Adipocyte (in vitro differentiated cells): ENCODE results near the gene MT1H.

Experiments
- DNase-seq: peaks from one replicate; pipeline ENCODE4 v3.0.0-alpha.2; 2015; ENCODE audit warnings: low read depth
- H3K27me3 ChIP-seq: replicated peaks from 2 replicates; pipeline ENCODE4 v1.7.0; 2013; ENCODE audit warnings: mild to moderate bottlenecking, low read length, moderate library complexity; ENCODE audit not compliant: control insufficient read depth, insufficient read depth
- H3K36me3 ChIP-seq: 2 replicates; pipeline ENCODE4 v1.7.0; 2013; ENCODE audit warnings: low read length, mild to moderate bottlenecking, moderate library complexity; ENCODE audit not compliant: control insufficient read depth, insufficient read depth, severe bottlenecking
- H3K4me1 ChIP-seq: 2 replicates; pipeline ENCODE4 v1.7.0; 2013; ENCODE audit warnings: mild to moderate bottlenecking, low read length, moderate library complexity; ENCODE audit not compliant: control insufficient read depth, insufficient read depth
- H3K4me3 ChIP-seq: 2 replicates; pipeline ENCODE4 v1.7.0; 2013; ENCODE audit warnings: mild to moderate bottlenecking, low read length, moderate library complexity
- H3K9ac ChIP-seq: 2 replicates; pipeline ENCODE4 v1.7.0; 2013; ENCODE audit warnings: mild to moderate bottlenecking, low read length, moderate library complexity
- H3K9me3 ChIP-seq: 2 replicates; pipeline ENCODE4 v1.7.0; 2013; ENCODE audit warnings: mild to moderate bottlenecking, low read length, moderate library complexity; ENCODE audit not compliant: control insufficient read depth

MT1H gene

GRCh38 chr16:56630134-56630533 is 39.5 kb upstream of the MT1H start:
- Histone ChIP-seq H3K4me3 (no peak overlapping the region), H3K9ac (no peak overlapping the region), H3K4me1 (peaks cover 23% of the 10 kb centered on the region), H3K9me3 (no peaks in the 10 kb centered on the region), H3K27me3 (no peaks in the 10 kb centered on the region), H3K36me3 (no peaks in the 10 kb centered on the region)
- no peak for DNase-seq

GRCh38 chr16:56631197-56631596 is 38.4 kb upstream of the MT1H start:
- Histone ChIP-seq H3K9ac (no peak overlapping the region), H3K9me3 (no peaks in the 10 kb centered on the region), H3K36me3 (no peaks in the 10 kb centered on the region), H3K4me1 (peaks cover 17% of the 10 kb centered on the region), H3K4me3 (no peak overlapping the region), H3K27me3 (no peaks in the 10 kb centered on the region)
- DNase-seq, result no peak

DNA sequence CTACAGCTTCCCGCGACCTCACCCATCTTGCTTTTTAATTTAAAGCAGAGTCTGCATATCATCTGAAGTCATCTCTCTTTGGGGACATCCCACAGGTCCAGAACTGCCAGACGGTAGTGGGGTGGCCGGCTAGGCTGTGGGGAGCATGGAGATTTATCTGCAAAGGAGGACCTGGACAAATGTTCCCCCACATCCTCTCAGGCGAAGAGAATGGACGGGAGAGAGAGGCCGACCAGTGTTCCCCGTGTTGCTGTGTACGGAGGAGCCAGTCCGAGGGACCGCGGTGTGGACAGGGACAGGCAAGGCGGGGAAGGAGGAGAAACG is 37.8 kb upstream of the MT1H start:
- peak overlapping the region; percentile 84 for H3K4me3 ChIP-seq
- H3K9ac ChIP-seq, result peak overlapping the region; percentile 87
- DNase-seq, result no peak
- peaks cover 11% of the 10 kb centered on the region for H3K4me1 ChIP-seq
- no peaks in the 10 kb centered on the region for H3K36me3 ChIP-seq
- H3K9me3 ChIP-seq, result no peaks in the 10 kb centered on the region
- no peaks in the 10 kb centered on the region for H3K27me3 ChIP-seq

- H3K36me3 ChIP-seq, result no peaks in the 10 kb centered on the region
- DNase-seq, result no peak
- H3K9ac ChIP-seq, result peak within 1 kb of the TSS; percentile 87
- H3K9me3 ChIP-seq, result no peaks in the 10 kb centered on the region
- peaks cover 6% of the 10 kb centered on the region for H3K4me1 ChIP-seq
- H3K4me3 ChIP-seq, result peak within 1 kb of the TSS; percentile 84
- no peaks in the 10 kb centered on the region for H3K27me3 ChIP-seq
These were observed 37.3 kb upstream of the MT1H start, which contains the start of gene MT1M for GRCh38 chr16:56632156-56632847. TSS of gene MT1M (plus strand) at chr16:56632659. CDS start at chr16:56632732, 73 bp downstream.

DNA sequence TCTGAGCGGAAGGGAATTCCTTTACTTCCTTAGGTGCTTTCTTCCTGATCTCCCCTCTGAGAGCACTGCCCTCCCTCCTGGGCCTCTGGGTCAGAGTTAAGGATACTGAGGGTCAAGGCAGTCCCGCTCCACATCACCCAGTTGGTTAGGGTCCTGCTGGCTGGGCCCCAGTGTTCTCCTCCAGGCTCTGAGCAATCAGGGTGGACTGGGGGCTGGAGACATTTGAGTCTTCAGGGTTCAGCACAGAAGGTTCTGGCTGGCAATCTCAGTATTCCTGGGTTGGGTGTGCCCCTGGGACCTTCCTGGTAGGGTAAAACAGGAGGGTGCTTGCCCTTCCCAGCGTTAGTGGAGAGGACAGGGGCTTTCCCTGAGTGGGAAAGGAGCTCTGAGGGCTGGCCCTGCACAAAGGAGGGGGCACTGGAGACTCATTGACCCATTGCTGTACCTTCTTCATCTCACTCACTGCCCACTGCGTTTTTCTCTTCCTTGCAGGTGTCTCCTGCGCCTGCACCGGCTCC is 36.7 kb upstream of the MT1H start:
- H3K27me3 ChIP-seq, result no peaks in the 10 kb centered on the region
- peak overlapping the region; percentile 87 for H3K9ac ChIP-seq
- H3K36me3 ChIP-seq, result no peaks in the 10 kb centered on the region
- no peaks in the 10 kb centered on the region for H3K9me3 ChIP-seq
- DNase-seq, result no peak
- H3K4me3 ChIP-seq, result peak overlapping the region; percentile 84
- peaks cover 9% of the 10 kb centered on the region for H3K4me1 ChIP-seq

DNA sequence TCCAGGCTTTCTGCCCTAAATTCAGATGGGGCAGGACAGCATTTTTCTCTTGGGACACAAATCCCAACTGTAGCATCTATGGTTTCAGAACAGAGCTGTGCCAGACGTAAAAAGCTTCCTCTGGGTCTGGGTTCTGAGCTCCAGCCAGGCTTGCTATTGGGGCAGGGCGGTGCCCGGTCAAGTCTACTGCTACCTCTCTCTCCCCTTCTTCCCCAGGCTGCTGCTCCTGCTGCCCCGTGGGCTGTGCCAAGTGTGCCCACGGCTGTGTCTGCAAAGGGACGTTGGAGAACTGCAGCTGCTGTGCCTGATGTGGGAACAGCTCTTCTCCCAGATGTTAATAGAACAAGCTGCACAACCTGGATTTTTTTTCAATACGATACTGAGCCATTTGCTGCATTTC is 36.1 kb upstream of the MT1H start:
- Histone ChIP-seq H3K9ac (no peak overlapping the region), H3K27me3 (no peaks in the 10 kb centered on the region), H3K4me3 (peak overlapping the region; percentile 84), H3K4me1 (peaks cover 13% of the 10 kb centered on the region), H3K36me3 (no peaks in the 10 kb centered on the region), H3K9me3 (no peaks in the 10 kb centered on the region)
- DNase-seq, result no peak

DNA sequence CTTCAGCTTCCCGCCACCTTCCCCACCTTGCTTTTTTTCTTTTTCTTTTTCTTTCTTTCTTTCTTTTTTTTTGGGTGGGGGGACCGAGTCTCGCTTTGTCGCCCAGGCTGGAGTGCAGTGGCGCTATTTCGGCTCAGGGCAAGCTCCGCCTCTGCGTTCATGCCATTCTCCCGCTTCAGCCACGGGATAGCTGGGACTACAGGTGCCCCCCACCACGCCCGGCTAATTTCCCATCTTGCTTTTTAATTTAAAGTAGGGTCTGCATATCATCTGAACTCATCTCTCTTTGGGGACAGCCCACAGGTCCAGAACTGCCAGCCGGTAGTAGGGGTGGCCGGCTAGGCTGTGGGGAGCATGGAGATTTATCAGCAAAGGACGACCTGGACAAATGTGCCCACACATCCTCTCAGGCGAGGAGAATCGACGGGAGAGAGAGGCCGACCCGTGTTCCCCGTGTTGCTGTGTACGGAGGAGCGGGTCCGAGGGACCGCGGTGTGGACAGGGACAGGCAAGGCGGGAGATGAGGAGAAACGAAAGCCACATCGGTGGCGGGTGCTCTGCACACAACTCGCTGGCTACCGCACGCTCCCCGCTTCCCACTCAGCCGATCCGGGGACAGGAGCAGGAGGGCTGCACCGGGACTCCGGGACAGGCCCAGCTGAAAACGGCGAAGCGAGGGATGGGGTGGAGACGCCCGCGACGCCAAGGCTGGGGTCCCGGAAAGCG is 34.7 kb upstream of the MT1H start:
- no peaks in the 10 kb centered on the region for H3K27me3 ChIP-seq

DNA sequence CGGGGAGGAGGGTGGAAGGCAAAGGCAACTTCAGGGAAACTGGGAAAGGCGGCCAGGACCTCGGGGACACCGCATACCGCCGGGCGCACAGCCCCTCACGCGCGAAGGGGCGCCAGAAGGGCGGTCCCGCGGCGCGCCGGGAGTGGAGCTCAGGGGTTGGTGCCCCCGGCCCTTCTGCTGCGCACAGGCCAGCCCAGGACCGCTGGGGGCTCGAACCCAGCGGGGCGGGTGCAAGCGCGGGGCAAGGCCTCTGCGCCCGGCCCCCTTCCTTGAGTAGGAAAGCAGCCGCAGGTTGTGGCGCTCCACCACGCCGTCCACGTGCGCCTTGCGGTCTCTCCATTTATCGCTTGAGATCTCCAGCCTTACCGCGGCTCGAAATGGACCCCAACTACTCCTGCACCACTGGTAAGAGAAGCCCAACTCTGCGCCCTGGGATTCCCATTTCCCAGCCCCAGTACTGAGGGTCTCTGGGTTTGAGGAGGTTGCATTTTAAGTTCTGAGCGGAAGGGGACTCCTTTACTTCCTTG is 34.1 kb upstream of the MT1H start:
- Histone ChIP-seq H3K4me1 (peaks cover 15% of the 10 kb centered on the region), H3K9me3 (no peaks in the 10 kb centered on the region), H3K4me3 (no peak overlapping the region), H3K9ac (no peak overlapping the region), H3K27me3 (no peaks in the 10 kb centered on the region), H3K36me3 (no peaks in the 10 kb centered on the region)
- no peak for DNase-seq

More for the DNA sequence above, 34.7 kb upstream of the MT1H start:
- Histone ChIP-seq H3K9me3 (no peaks in the 10 kb centered on the region), H3K4me3 (no peak overlapping the region), H3K36me3 (no peaks in the 10 kb centered on the region), H3K4me1 (peaks cover 15% of the 10 kb centered on the region), H3K9ac (no peak overlapping the region)
- peak; percentile 17 for DNase-seq

DNA sequence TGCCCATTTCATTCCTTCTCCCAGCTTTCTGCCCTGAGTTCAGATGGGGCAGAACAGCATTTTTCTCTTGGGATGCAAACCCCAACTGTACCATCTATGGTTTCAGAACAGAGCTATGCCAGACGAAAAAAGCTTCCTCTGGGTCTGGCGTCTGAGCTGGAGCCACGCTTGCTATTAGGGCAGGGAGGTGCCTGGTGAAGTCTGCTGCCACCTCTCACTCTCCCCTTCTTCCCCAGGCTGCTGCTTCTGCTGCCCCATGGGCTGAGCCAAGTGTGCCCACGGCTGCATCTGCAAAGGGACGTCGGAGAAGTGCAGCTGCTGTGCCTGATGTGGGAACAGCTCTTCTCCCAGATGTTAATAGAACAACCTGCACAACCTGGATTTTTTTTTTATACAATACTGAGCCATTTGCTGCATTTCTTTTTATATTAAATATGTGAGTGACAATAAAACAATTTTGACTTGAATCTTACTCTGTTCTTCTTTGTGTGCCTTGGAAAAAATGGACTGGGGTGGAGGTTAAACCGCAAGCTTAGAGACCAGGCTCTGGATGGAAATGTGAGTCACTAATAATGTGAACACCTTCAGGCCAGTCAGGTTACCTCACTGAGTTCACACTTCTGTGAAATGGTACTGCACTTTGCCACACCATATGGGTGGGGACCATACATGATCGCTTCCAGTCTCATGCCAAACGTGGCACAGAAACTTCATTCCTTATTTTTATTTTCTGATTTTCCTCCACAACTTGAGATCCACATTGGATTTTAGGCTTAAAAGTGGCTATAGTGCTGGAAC is 32.8 kb upstream of the MT1H start:
- Histone ChIP-seq H3K4me3 (no peak overlapping the region), H3K9ac (no peak overlapping the region), H3K4me1 (peaks cover 14% of the 10 kb centered on the region), H3K36me3 (no peaks in the 10 kb centered on the region), H3K27me3 (no peaks in the 10 kb centered on the region), H3K9me3 (no peaks in the 10 kb centered on the region)
- DNase-seq, result no peak

DNA sequence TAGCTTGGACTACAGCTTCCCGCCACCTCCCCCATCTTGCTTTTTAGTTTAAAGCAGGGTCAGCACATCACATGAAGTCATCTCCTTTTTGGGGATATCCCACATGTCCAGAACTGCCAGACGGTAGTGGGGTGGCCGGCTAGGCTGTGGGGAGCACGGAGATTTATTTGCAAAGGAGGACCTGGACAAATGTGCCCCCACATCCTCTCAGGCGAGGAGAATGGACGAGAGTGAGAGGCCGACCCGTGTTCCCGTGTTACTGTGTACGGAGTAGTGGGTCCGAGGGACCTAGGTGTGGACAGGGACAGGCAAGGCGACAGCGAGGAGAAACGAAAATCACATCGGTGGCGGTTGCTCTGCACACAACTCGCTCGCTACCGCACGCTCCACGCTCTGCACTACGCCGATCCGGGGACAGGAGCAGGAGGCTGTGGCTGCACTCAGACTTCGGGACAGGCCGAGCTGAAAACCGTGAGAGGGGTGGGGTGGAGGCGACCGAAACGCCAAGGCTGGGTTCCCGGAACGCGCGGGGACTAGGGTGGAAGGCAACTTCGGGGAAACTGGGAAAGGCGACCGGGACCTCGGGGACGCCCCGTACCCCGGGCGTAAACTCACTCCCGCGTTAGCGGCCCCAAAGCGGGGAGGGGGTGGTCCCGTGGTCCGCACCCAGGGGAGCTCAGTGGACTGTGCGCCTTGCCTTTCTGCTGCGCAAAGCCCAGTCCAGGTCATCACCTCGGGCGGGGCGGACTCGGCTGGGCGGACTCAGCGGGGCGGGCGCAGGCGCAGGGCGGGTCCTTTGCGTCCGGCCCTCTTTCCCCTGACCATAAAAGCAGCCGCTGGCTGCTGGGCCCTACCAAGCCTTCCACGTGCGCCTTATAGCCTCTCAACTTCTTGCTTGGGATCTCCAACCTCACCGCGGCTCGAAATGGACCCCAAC is 31.5 kb upstream of the MT1H start, which contains the start of gene MT1A:
Gene MT1A (plus strand): TSS at position 853 of the 937 bp plus-strand sequence. CDS start 73 bp downstream, at position 926.
- peak within 1 kb of the TSS; percentile 77 for H3K9ac ChIP-seq
- peak within 1 kb of the TSS; percentile 81 for H3K4me3 ChIP-seq
- H3K4me1 ChIP-seq, result peaks cover 13% of the 10 kb centered on the region
- H3K27me3 ChIP-seq, result no peaks in the 10 kb centered on the region
- peak; percentile 39 for DNase-seq
- no peaks in the 10 kb centered on the region for H3K9me3 ChIP-seq
- no peaks in the 10 kb centered on the region for H3K36me3 ChIP-seq
